VCaP (cell line): Measurements from ENCODE around the gene SARNP.

ENCODE experiments used
- H3K27ac ChIP-seq: fragments of 450-650 bp; 2 replicates; pipeline ENCODE4 v1.5.1; 2017
- TF ChIP-seq, protein P1 (sequence below): fragments of 450-650 bp; conservative IDR thresholded peaks from 2 replicates; pipeline ENCODE4 v1.5.1; 2017; ENCODE audit warnings: mild to moderate bottlenecking, moderate library complexity

Gene SARNP

DNA sequence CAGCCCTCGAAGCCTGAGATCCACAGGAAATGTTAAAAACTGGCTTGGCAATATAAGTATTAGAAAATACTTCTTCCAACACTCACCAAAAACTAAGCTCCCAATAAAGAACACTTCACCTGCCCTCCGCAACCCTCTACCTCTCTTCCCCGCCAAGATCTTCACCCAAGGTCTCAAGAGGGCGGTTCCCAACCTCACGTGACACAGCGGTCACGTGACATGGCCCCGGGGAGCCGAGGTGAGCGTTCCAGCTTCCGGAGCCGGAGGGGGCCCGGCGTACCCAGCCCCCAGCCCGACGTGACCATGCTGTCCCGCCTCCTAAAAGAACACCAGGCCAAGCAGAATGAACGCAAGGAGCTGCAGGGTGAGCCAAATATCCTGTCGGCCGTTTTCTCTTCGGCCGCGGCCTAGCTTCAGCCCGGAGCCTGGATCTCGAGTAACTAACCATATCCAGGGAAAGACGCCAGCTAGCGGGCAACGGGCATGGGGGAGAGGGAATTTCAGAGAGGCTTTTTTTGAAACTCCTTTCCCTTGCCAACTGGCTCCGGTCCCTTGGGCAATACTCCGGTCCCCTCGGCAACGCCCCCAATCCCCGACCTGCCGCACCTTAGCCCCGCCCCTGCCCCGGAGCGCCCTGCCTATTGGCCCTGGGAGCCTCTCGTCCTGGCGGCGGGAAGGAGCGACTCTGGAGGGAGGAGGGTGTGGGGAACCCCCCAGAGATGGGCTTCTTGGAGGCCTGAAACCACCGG lies 101.5 kb downstream of the SARNP start, which contains the start of gene BLOC1S1:
BLOC1S1 (plus strand) TSS at position 214 of the 749 bp plus-strand sequence; CDS start at position 220, 6 bp downstream.
- TF ChIP-seq, protein P1, sequence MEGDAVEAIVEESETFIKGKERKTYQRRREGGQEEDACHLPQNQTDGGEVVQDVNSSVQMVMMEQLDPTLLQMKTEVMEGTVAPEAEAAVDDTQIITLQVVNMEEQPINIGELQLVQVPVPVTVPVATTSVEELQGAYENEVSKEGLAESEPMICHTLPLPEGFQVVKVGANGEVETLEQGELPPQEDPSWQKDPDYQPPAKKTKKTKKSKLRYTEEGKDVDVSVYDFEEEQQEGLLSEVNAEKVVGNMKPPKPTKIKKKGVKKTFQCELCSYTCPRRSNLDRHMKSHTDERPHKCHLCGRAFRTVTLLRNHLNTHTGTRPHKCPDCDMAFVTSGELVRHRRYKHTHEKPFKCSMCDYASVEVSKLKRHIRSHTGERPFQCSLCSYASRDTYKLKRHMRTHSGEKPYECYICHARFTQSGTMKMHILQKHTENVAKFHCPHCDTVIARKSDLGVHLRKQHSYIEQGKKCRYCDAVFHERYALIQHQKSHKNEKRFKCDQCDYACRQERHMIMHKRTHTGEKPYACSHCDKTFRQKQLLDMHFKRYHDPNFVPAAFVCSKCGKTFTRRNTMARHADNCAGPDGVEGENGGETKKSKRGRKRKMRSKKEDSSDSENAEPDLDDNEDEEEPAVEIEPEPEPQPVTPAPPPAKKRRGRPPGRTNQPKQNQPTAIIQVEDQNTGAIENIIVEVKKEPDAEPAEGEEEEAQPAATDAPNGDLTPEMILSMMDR, result no peak
- H3K27ac ChIP-seq, result peak within 1 kb of the TSS; percentile 87

DNA sequence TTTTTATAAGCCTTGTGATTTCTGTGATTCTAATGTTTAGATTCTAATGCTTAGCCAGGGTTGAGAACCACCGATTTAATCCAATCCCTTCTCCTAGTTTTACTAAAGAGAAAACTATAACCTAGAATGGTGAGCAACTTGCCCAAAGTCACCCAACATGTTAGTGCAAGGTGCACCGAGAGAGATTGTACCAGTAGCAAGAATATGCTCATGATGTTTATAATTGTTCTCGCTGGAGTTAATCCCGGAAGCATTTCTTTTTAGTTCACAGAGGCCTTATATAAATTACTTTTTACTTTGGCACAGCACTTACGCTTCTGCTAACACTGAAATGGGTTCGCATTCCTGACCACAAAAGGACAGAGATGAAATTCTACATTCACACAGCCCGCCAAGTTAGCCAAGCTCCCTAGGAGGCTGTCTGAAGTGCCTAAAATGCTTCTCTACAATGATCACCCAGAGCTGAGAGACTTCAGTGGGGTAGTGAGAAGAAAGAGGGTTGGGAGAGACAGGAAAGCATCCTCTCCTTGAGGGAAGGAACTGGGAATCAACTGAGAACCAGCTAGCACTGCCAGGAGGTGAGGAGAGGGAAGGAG lies 102.3 kb downstream of the SARNP start:
- peak overlapping the region; percentile 87 for H3K27ac ChIP-seq
- TF ChIP-seq, protein P1, result no peak

DNA sequence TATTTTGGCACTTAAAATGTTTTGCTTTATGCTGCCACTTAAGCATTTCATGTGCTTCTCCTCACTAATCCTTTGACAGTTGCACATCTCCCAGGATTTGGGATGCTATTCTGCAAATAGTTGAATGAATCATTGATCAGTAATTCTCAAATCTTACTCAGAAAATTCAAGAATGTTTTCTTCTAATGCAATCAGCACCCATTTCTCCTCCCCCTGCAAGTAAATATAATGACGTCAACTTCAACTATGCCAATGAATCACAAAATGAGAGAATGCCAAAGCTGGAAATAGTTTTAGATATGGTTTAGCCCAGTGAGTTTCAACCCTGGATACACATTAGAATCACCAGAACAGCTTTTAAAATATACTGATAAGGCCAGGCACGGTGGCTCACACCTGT lies 103.8 kb downstream of the SARNP start:
- no peak overlapping the region for H3K27ac ChIP-seq

DNA sequence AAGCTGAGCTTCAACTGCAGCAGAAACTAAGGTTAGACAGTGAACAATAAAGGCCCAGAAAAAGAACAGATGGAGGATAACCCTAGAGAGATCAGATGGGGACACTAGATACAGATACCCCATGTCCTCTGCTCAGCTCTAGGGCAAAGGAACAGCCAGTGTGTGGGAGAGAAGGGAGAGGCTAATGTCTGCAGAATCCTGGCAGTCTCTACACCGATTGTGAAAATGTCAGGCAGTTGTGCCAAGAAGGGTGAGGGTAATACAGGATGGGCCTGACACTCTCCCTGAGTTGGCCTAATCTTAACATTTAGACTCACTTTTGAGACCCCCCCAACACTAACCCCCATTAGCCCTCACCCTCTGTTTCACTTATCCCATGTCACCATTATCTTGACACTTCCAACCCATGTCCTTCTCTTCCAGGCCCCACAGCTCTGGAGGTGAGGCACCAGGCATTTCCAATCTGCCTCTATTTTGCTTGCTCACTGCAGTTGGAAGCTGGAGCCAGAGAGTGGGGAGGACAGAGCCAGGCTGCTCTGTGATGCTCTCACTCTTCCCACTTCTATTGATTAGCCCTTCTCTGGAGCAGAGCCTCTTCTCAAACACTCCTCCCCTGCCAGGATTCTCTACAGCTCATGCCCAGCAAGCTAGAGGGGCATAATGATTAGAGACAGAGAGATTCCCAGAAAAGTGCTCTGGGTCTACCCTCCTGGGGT lies 104.7 kb downstream of the SARNP start:
- TF ChIP-seq, protein P1, result no peak

More for the DNA sequence above, 103.8 kb downstream of the SARNP start:
- TF ChIP-seq, protein P1, result no peak

DNA sequence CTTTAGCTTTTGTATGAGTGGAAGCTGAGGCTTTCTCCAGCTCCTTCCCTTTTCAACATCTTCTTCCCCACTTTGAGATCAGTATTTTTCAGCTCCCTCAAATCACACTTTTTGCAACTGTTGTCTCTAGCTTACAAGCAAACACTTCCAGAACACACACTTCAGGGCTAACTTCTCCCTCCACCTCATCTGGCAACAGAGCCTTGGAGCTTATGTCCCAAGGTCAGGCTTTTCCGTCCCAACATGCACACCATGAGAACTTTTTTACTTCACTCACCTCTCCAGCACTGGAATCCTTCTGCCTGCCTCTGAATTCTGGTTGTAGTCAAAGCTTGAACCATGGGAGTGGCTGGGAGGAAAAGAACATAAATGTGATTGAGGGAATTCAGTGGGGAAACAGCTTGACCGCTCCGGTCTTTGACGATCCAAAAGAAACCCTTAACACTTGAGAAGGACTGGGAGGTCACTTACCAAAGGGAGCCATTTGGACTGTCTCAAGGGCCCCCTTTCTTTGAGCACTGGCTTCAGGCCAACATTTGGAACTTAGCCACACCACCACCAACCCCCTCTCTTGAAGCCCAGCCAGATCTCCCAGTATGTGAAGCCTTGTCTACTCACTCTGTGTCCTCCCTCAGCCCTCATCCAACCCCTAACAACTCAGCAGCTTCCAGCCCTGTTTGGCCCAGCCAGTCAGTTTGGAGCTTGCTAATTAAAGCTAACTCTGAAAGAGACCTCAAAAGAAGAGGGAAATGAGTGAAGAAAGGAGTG lies 105.6 kb downstream of the SARNP start:
- TF ChIP-seq, protein P1, result no peak
- H3K27ac ChIP-seq, result no peak overlapping the region

More for the DNA sequence above, 104.7 kb downstream of the SARNP start:
- no peak overlapping the region for H3K27ac ChIP-seq

DNA sequence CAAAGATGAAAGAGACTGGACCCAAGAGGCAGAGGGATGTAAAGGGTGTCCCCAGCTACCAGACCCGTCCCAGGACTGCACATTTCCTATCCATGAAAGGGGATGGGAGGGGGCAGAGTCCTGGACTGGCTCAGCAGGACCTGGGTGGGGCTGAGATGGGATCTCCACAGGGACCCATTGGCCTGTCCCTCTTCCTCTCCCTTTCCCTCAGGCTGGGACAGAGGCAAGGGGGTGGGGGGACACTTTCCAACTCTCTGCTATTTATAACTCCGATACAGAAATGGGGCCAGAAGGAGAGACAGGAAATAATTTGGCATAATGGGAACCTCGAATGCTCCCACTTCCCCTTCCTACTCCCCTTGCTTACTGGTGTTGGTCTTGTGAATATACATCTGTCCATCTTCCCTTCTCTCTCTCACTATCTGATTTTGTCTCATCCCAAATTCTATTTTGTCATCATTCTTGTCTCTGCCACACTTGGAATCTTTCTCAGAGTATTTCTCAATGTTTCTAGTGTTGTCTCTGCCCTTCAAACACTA lies 108.8 kb downstream of the SARNP start:
- TF ChIP-seq, protein P1, result no peak
- H3K27ac ChIP-seq, result no peak overlapping the region
